Testis (tissue), 2 donors: Measurements from ENCODE around the gene PMEPA1.

Experiments used
- CTCF ChIP-seq, 3 experiments: fragments of 450-650 bp in 2 of 3; fragments of 200-600 bp in 1 of 3; sonication (generic) in 1 of 3; IDR thresholded peaks; one replicate each; pipeline ENCODE4 v1.5.1; 2016 to 2019; ENCODE audit warnings: antibody characterized with exemption in 3 of 3, mild to moderate bottlenecking in 2 of 3, moderate library complexity in 1 of 3
- POLR2A ChIP-seq: fragments of 450-650 bp; IDR thresholded peaks from one replicate; pipeline ENCODE4 v1.6.1; 2017; ENCODE audit warnings: antibody characterized with exemption, mild to moderate bottlenecking, moderate library complexity

DNA sequence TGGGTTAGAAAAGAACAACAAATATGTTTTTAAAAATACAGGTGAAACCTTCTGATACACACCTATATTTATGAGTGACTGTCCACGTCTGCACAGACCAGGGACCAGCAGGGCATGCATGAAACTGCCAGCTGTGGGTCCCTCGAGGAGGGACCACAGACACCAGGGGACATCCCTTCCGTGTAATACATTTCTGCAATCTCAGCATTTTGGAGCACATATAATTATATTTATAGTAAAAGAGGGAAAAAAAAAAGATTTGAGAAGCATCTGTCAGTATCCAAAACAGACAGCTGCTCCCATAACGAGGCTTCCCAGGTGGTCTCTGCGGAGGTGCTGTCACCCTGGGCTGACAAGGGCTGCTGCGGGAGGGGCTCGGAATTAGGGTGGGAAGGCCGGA, 40.2 kb downstream of the PMEPA1 start:
- TF ChIP-seq CTCF (IDR thresholded peaks at IDR 0.05) (no peak), POLR2A (no peak)
